GM12872 (cell line): Measurements from ENCODE around the gene ASTN2.

Experiments used
- CTCF ChIP-seq: IDR thresholded peaks from 3 replicates; pipeline ENCODE4 v1.5.1; 2011; ENCODE audit warnings: low read depth, mild to moderate bottlenecking, low read length, moderate library complexity; ENCODE audit not compliant: insufficient read depth

Gene ASTN2

GRCh38 chr9:117160254-117160653, 254.6 kb downstream of the ASTN2 start:
- peak; percentile 29; the same call in 1 of the 3 replicates for TF ChIP-seq CTCF

- TF ChIP-seq CTCF, result no peak
Observed at GRCh38 chr9:117156771-117157535, 257.9 kb downstream of the ASTN2 start.

- TF ChIP-seq CTCF, result no peak
Observed at GRCh38 chr9:117156144-117156688, 258.6 kb downstream of the ASTN2 start.

- no peak for TF ChIP-seq CTCF
Observed at GRCh38 chr9:117153021-117153420, 261.8 kb downstream of the ASTN2 start.

- TF ChIP-seq CTCF, result no peak
Observed at GRCh38 chr9:117151716-117152115, 263.1 kb downstream of the ASTN2 start.

GRCh38 chr9:117149996-117150395, 264.9 kb downstream of the ASTN2 start:
- no peak for TF ChIP-seq CTCF

- TF ChIP-seq CTCF, result no peak
Observed at GRCh38 chr9:117145811-117146490, 268.9 kb downstream of the ASTN2 start.
